ENCODE data around the gene ADRM1. TPM values are rescaled to one million over a fixed set of nuclear protein-coding genes. Genes with fewer than 3 reads are reported as not detected.

The ADRM1 gene
- total RNA-seq, 1 donor from 2014 or later, result 63.9 TPM

DNA sequence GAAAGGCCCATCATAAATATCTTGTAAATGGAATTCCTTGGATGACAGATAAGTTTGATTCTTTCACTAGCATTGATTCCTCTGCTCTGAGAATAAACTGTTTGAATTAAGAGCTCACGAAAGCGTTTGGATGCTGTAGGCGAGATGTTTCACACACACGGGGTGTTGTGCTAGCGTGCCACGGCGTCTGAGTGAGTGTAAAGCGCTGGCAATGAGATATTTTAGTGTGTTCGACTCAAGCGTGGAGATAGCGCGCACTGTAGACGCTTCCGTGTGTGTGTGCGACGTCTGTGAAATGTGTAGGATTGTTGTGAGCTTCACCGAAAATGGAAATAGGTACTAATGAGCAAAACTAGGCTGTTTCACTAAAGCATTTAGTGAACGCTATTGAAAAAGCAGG, 29.4 kb upstream of the ADRM1 start:
- no peaks in the 10 kb centered on the region for H3K27me3 ChIP-seq (ENCODE audit: low read depth)
- ATAC-seq (no peak), DNase-seq (no peak)
- intact Hi-C loops (cut with DNase I), result no loop called here
- TF ChIP-seq, protein P1, sequence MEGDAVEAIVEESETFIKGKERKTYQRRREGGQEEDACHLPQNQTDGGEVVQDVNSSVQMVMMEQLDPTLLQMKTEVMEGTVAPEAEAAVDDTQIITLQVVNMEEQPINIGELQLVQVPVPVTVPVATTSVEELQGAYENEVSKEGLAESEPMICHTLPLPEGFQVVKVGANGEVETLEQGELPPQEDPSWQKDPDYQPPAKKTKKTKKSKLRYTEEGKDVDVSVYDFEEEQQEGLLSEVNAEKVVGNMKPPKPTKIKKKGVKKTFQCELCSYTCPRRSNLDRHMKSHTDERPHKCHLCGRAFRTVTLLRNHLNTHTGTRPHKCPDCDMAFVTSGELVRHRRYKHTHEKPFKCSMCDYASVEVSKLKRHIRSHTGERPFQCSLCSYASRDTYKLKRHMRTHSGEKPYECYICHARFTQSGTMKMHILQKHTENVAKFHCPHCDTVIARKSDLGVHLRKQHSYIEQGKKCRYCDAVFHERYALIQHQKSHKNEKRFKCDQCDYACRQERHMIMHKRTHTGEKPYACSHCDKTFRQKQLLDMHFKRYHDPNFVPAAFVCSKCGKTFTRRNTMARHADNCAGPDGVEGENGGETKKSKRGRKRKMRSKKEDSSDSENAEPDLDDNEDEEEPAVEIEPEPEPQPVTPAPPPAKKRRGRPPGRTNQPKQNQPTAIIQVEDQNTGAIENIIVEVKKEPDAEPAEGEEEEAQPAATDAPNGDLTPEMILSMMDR (IDR thresholded peaks at IDR 0.05), result no peak
- H3K36me3 ChIP-seq, result peaks cover 76% of the 10 kb centered on the region
- H3K9me3 ChIP-seq, result no peaks in the 10 kb centered on the region
- no peak overlapping the region for H3K27ac ChIP-seq
- H3K4me1 ChIP-seq, result no peaks in the 10 kb centered on the region
- no peak overlapping the region for H3K4me3 ChIP-seq

DNA sequence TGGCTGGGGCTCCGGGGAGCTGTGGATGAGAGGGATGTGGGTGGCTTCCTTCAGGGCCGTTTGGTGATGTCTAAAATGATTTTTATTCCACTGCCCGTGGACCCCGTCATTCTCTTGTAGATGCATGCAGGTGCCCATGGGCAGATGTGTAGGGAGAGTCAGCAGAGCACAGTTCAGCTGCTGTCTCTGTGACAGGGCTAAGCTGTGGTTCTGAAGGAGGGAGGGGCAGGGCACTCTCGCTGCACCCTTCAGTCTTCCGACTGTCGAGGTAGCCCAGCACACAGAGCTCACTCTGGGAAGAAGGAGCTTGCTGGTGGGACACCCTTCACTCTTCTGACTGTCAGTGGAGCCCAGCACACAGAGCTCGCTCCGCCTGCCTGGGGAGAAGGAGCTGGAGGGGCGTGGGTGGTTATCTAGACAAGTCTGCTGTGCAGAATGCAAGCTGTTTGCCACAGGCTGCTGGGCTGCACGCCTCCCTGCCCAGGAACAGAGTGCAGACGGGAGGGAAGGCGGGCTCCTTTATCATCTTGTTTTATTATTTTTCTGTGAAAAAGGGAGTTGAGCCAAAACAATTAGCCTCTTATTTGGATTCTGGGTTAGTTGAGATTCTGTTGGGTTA, 28.4 kb upstream of the ADRM1 start:
- DNase-seq, result no peak
- H3K27ac ChIP-seq, result no peak overlapping the region

DNA sequence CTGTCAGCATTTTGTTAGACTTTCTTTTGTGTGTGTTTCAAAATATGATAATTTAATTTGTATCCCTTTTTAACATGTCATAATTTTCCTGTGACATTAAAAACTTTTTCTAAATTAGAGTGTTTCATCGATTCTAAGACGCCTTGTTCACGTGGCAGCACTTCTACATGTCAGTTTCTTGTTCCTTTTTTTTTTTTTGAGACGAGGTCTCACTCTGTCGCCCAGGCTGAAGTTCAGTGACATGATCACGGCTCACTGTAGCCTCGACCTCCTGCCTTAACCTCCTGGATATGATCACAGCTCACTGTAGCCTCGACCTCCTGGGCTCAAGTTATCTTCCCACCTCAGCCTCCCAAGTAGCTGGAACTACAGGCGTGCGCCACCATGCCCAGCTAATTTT, 27.6 kb upstream of the ADRM1 start:
- peaks cover 74% of the 10 kb centered on the region for H3K36me3 ChIP-seq
- intact Hi-C loops (cut with DNase I), result no loop called here
- no peak overlapping the region for H3K4me3 ChIP-seq
- H3K27ac ChIP-seq, result no peak overlapping the region
- no peak for ATAC-seq
- no peaks in the 10 kb centered on the region for H3K9me3 ChIP-seq
- TF ChIP-seq, protein P1 (IDR thresholded peaks at IDR 0.05), result no peak
- H3K4me1 ChIP-seq, result no peaks in the 10 kb centered on the region
- no peak for DNase-seq
- H3K27me3 ChIP-seq (ENCODE audit: low read depth), result no peaks in the 10 kb centered on the region

More for the DNA sequence above, 28.4 kb upstream of the ADRM1 start:
- ATAC-seq, result no peak
- intact Hi-C loops (cut with DNase I), result no loop called here
- H3K4me3 ChIP-seq, result no peak overlapping the region
- no peaks in the 10 kb centered on the region for H3K4me1 ChIP-seq
- TF ChIP-seq, protein P1 (IDR thresholded peaks at IDR 0.05), result no peak
- peaks cover 72% of the 10 kb centered on the region for H3K36me3 ChIP-seq
- no peaks in the 10 kb centered on the region for H3K9me3 ChIP-seq
- no peaks in the 10 kb centered on the region for H3K27me3 ChIP-seq (ENCODE audit: low read depth)

DNA sequence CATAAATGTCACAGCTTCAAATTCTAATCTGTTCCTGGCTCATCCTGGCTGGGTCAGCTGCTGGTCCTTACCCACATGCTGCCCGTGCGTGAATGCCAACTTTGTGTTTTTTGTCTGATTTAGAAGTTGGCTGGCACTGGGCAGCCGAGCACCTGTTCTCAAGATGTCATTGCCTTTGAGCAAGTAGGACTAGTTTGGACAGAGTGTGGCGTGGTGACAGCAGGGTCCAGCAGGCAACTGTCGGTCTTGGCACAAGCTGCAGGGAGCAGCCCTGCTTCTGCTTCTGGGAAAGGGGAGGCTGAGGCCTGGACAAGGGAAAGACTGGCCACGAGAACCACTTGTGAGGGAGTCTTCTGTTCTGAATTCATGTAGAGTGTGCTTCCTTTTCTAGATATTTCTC, 26.4 kb upstream of the ADRM1 start:
- intact Hi-C loops (cut with DNase I), result no loop called here
- ATAC-seq, result no peak
- H3K36me3 ChIP-seq, result peaks cover 82% of the 10 kb centered on the region
- no peaks in the 10 kb centered on the region for H3K9me3 ChIP-seq
- no peak for DNase-seq
- no peak overlapping the region for H3K27ac ChIP-seq
- H3K4me1 ChIP-seq, result no peaks in the 10 kb centered on the region
- H3K4me3 ChIP-seq, result no peak overlapping the region
- TF ChIP-seq, protein P1 (IDR thresholded peaks at IDR 0.05), result no peak
- H3K27me3 ChIP-seq (ENCODE audit: low read depth), result no peaks in the 10 kb centered on the region

DNA sequence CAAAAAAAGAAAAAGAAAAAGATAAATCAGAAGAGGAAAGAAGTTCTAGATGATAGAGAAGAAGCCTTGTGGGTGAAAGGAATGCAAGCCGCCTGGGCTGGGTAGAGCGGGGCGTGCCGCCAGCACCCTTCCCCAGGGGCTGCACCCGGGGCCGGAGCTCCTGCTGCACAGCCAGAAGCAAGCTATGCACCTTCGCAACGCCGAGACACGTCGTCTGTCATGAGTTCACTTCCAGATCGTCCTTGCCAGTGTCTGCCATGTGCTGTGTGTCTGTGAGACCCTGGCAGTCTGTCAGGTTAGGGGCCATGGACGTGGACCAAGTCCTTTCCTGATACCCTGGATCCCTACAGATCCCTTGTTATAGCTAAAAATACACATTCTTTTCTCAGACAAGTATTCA, 25.5 kb upstream of the ADRM1 start:
- no peak for ATAC-seq
- TF ChIP-seq, protein P1 (IDR thresholded peaks at IDR 0.05), result no peak
- Histone ChIP-seq H3K4me3 (no peak overlapping the region), H3K9me3 (no peaks in the 10 kb centered on the region), H3K27ac (no peak overlapping the region), H3K36me3 (peaks cover 82% of the 10 kb centered on the region), H3K4me1 (no peaks in the 10 kb centered on the region), H3K27me3 (ENCODE audit: low read depth) (no peaks in the 10 kb centered on the region)
- intact Hi-C loops (cut with DNase I), result no loop called here
- DNase-seq, result no peak
